Measurements from ENCODE around the gene PCLAF.
"Not testable (repeated sequence)": the region's sequence is repeated elsewhere in the genome, so short reads cannot be mapped to it uniquely, and the experiment has no call there.

Gene PCLAF

GRCh38 chr15:64381000-64381751 is at the start of gene PCLAF:
TSS of gene PCLAF (minus strand) at chr15:64381441. CDS start at chr15:64381371, 70 bp downstream.
- DNase-seq (ENCODE audit: low read depth), result peak; percentile 82

- DNase-seq (ENCODE audit: low read depth), result peak; percentile 20
Measured at GRCh38 chr15:64430000-64430735, 48.9 kb upstream of the PCLAF start.

GRCh38 chr15:64429448-64429847 is 48.2 kb upstream of the PCLAF start:
- DNase-seq (ENCODE audit: low read depth), result no peak

GRCh38 chr15:64426845-64427465 is 45.7 kb upstream of the PCLAF start:
- no peak for DNase-seq (ENCODE audit: low read depth)

GRCh38 chr15:64425221-64425620 is 44.0 kb upstream of the PCLAF start:
- DNase-seq (ENCODE audit: low read depth), result no peak

- no peak for DNase-seq (ENCODE audit: low read depth)
Measured at GRCh38 chr15:64423970-64424369, 42.7 kb upstream of the PCLAF start.

GRCh38 chr15:64422697-64423096 is 41.5 kb upstream of the PCLAF start:
- DNase-seq (ENCODE audit: low read depth), result no peak

- no peak for DNase-seq (ENCODE audit: low read depth)
Measured at GRCh38 chr15:64412216-64412615, 31.0 kb upstream of the PCLAF start.

- no peak for DNase-seq (ENCODE audit: low read depth)
Measured at GRCh38 chr15:64400583-64400982, 19.3 kb upstream of the PCLAF start.

- DNase-seq (ENCODE audit: low read depth), result no peak
Measured at GRCh38 chr15:64398575-64398974, 17.3 kb upstream of the PCLAF start.

GRCh38 chr15:64396789-64397188 is 15.5 kb upstream of the PCLAF start:
- no peak for DNase-seq (ENCODE audit: low read depth)

GRCh38 chr15:64392471-64392870 is 11.2 kb upstream of the PCLAF start:
- not testable (repeated sequence) for DNase-seq (ENCODE audit: low read depth)

- DNase-seq (ENCODE audit: low read depth), result no peak
Measured at GRCh38 chr15:64389036-64389435, 7.8 kb upstream of the PCLAF start.

GRCh38 chr15:64387562-64388168 is 6.4 kb upstream of the PCLAF start, which contains the start of gene TRIP4:
TSS of gene TRIP4 (plus strand) at chr15:64387836. CDS start at chr15:64387864, 28 bp downstream.
- peak; percentile 95 for DNase-seq (ENCODE audit: low read depth)

- DNase-seq (ENCODE audit: low read depth), result no peak
Measured at GRCh38 chr15:64386291-64386690, 5.0 kb upstream of the PCLAF start.

GRCh38 chr15:64383760-64384159 is 2.5 kb upstream of the PCLAF start:
- DNase-seq (ENCODE audit: low read depth), result no peak

GRCh38 chr15:64380130-64380870 is 941 bp downstream of the PCLAF start:
- not testable (repeated sequence) for DNase-seq (ENCODE audit: low read depth)

GRCh38 chr15:64379216-64379960 is 1.9 kb downstream of the PCLAF start:
- no peak for DNase-seq (ENCODE audit: low read depth)

- no peak for DNase-seq (ENCODE audit: low read depth)
Measured at GRCh38 chr15:64373360-64373759, 7.9 kb downstream of the PCLAF start.

- DNase-seq (ENCODE audit: low read depth), result not testable (repeated sequence)
Measured at GRCh38 chr15:64371383-64371782, 9.9 kb downstream of the PCLAF start.

GRCh38 chr15:64369078-64369607 is 12.1 kb downstream of the PCLAF start:
- no peak for DNase-seq (ENCODE audit: low read depth)

Data from activated T-helper 1 cell treated with Interleukin-2 at 50 U/mL for 16 hours (primary cell).